ENCODE measurements around the gene FKBP8.

Gene FKBP8

GRCh38 chr19:18571564-18572344 lies 28.4 kb upstream of the FKBP8 start, which contains the start of gene UBA52:
Gene UBA52, plus strand, starts transcription at chr19:18571857. Its CDS starts 1,444 bp downstream, at chr19:18573301.
- peak; percentile 99 for DNase-seq (ENCODE audit: low spot score)
- Histone ChIP-seq H3K4me3 (peak within 1 kb of the TSS; percentile 91), H3K27ac (peak within 1 kb of the TSS; percentile 79 to 91)
- TF ChIP-seq CTCF (IDR thresholded peaks at IDR 0.05) = no peak

GRCh38 chr19:18568367-18568766 lies 25.0 kb upstream of the FKBP8 start:
- no peak for TF ChIP-seq CTCF (IDR thresholded peaks at IDR 0.05)
- no peak for DNase-seq (ENCODE audit: low spot score)
- H3K4me3 ChIP-seq = no peak overlapping the region
- H3K27ac ChIP-seq = no peak overlapping the region

GRCh38 chr19:18566953-18567352 lies 23.6 kb upstream of the FKBP8 start:
- DNase-seq (ENCODE audit: low spot score) = no peak
- no peak for TF ChIP-seq CTCF (IDR thresholded peaks at IDR 0.05)
- Histone ChIP-seq H3K4me3 (no peak overlapping the region), H3K27ac (no peak overlapping the region)

- peak overlapping the region; percentile 48 for H3K4me3 ChIP-seq
- peak overlapping the region; percentile 89 to 95 for H3K27ac ChIP-seq
- TF ChIP-seq CTCF (IDR thresholded peaks at IDR 0.05) = no peak
- DNase-seq (ENCODE audit: low spot score) = peak; percentile 88
These were observed 18.7 kb upstream of the FKBP8 start for GRCh38 chr19:18562086-18562485.

GRCh38 chr19:18559685-18560084 lies 16.3 kb upstream of the FKBP8 start:
- peak overlapping the region; percentile 89 to 95 for H3K27ac ChIP-seq
- no peak for DNase-seq (ENCODE audit: low spot score)
- no peak for TF ChIP-seq CTCF (IDR thresholded peaks at IDR 0.05)
- no peak overlapping the region for H3K4me3 ChIP-seq

- peak overlapping the region; percentile 88 for H3K4me3 ChIP-seq
- TF ChIP-seq CTCF (IDR thresholded peaks at IDR 0.05) = no peak
- H3K27ac ChIP-seq = peak overlapping the region; percentile 99 to 100
- no peak for DNase-seq (ENCODE audit: low spot score)
These were observed 15.2 kb upstream of the FKBP8 start for GRCh38 chr19:18558604-18559003.

GRCh38 chr19:18558202-18558555 lies 14.8 kb upstream of the FKBP8 start:
- TF ChIP-seq CTCF (IDR thresholded peaks at IDR 0.05) = no peak
- Histone ChIP-seq H3K4me3 (peak overlapping the region; percentile 88), H3K27ac (peak overlapping the region; percentile 99 to 100)
- DNase-seq (ENCODE audit: low spot score) = no peak
